Cardiac fibroblast (primary cell): ENCODE measurements around the gene PLET1.
A peak's percentile ranks its signal among the peaks of the same experiment; 100 is the strongest.

Source experiments
- DNase-seq, 2 donors: peaks; one replicate each; pipeline versions ENCODE4 v3.0.0 to v3.0.0-alpha.2; 2010; ENCODE audit warnings: low read depth in 2 of 2
- H3K4me3 ChIP-seq, 2 donors: replicated peaks in 1 of 2; 1 replicate in 1 of 2; 2 replicates in 1 of 2; pipeline ENCODE4 v1.5.1; 2011; ENCODE audit warnings: low read depth in 2 of 2, low read length in 2 of 2, mild to moderate bottlenecking in 2 of 2, moderate library complexity in 1 of 2
- CTCF ChIP-seq: IDR thresholded peaks from one replicate; pipeline ENCODE4 v1.5.1; 2011; ENCODE audit warnings: low read depth, mild to moderate bottlenecking, low read length, inconsistent platforms

PLET1 gene

GRCh38 chr11:112227471-112227870 lies 33.2 kb downstream of the PLET1 start:
- DNase-seq = no peak
- peak overlapping the region; percentile 79 to 89 for H3K4me3 ChIP-seq
- no peak for TF ChIP-seq CTCF

GRCh38 chr11:112226831-112227401 lies 33.7 kb downstream of the PLET1 start:
- H3K4me3 ChIP-seq = peak overlapping the region; percentile 79 to 89
- peak; percentile 48 to 53 for DNase-seq
- no peak for TF ChIP-seq CTCF

- TF ChIP-seq CTCF = no peak
- peak; percentile 89 to 91 for DNase-seq
- peak within 1 kb of the TSS; percentile 79 to 89 for H3K4me3 ChIP-seq
Observed at GRCh38 chr11:112226062-112226830, 34.4 kb downstream of the PLET1 start, which contains the start of gene PTS. PTS (plus strand) TSS chr11:112226428; CDS start chr11:112226444, 16 bp downstream.

- peak overlapping the region; percentile 79 to 89 for H3K4me3 ChIP-seq
- peak in 1 of 2 donors; percentile 85 for DNase-seq
- no peak for TF ChIP-seq CTCF
Observed at GRCh38 chr11:112225753-112226061, 35.0 kb downstream of the PLET1 start.

GRCh38 chr11:112223754-112224532 lies 36.7 kb downstream of the PLET1 start:
- DNase-seq = no peak
- TF ChIP-seq CTCF = no peak
- H3K4me3 ChIP-seq = no peak overlapping the region

- no peak for TF ChIP-seq CTCF
- DNase-seq = peak in 1 of 2 donors; percentile 36
Observed at GRCh38 chr11:112223121-112223520, 37.5 kb downstream of the PLET1 start.

More at GRCh38 chr11:112223121-112223520, 37.5 kb downstream of the PLET1 start:
- H3K4me3 ChIP-seq = no peak overlapping the region
